GM12872 (cell line): ENCODE results near the gene RABGAP1L.
A peak's percentile ranks its signal among the peaks of the same experiment; 100 is the strongest.

Source experiments
- CTCF ChIP-seq: IDR thresholded peaks from 3 replicates; pipeline ENCODE4 v1.5.1; 2011; ENCODE audit warnings: low read depth, mild to moderate bottlenecking, low read length, moderate library complexity; ENCODE audit not compliant: insufficient read depth

The RABGAP1L gene

GRCh38 chr1:174358344-174358743 lies 199.0 kb downstream of the RABGAP1L start:
- TF ChIP-seq CTCF = no peak

GRCh38 chr1:174358786-174359453 lies 199.6 kb downstream of the RABGAP1L start:
- TF ChIP-seq CTCF = 0 out of 3 replicates have a peak, but pooled peaks have one; percentile 2

- no peak for TF ChIP-seq CTCF
These were observed 200.1 kb downstream of the RABGAP1L start for GRCh38 chr1:174359454-174359805.

- TF ChIP-seq CTCF = no peak
These were observed 205.8 kb downstream of the RABGAP1L start for GRCh38 chr1:174364996-174365736.

GRCh38 chr1:174366946-174367345 lies 207.6 kb downstream of the RABGAP1L start:
- no peak for TF ChIP-seq CTCF

- no peak for TF ChIP-seq CTCF
These were observed 208.6 kb downstream of the RABGAP1L start for GRCh38 chr1:174367892-174368291.

- no peak for TF ChIP-seq CTCF
These were observed 216.7 kb downstream of the RABGAP1L start for GRCh38 chr1:174376030-174376429.
